ENCODE data around the gene CLASP1. TPM values are rescaled to one million over a fixed set of nuclear protein-coding genes. Genes with fewer than 3 reads are reported as not detected.
A peak's percentile ranks its signal among the peaks of the same experiment; 100 is the strongest.

CLASP1 gene
- polyA plus RNA-seq, 1 donor (not counting 4 experiments of a cell fraction or from before 2014, with no cell fraction given): 16.7 TPM

GRCh38 chr2:121335294-121336290 is 313.7 kb downstream of the CLASP1 start:
- DNase-seq (ENCODE audit: low read depth, low spot score): no peak
- Histone ChIP-seq H3K27ac (ENCODE audit: control insufficient read depth, insufficient read depth, low read length) (no peak overlapping the region), H3K9ac (ENCODE audit: control insufficient read depth, extremely low read depth, insufficient read depth, low read length) (no peak overlapping the region), H3K9me1 (ENCODE audit: control insufficient read depth, extremely low read depth, insufficient read depth, low read length) (peaks cover 2% of the 10 kb centered on the region), H3K4me3 (ENCODE audit: control insufficient read depth in 2 of 3, extremely low read depth in 1 of 3, insufficient read depth in 2 of 3, low read depth in 1 of 3, low read length in 3 of 3) (no peak overlapping the region), H3K9me3 (ENCODE audit: control insufficient read depth, low read depth, low read length) (no peaks in the 10 kb centered on the region), H3K4me1 (ENCODE audit: control insufficient read depth, extremely low read depth, insufficient read depth, low read length) (peaks cover 10% of the 10 kb centered on the region), H3K4me2 (ENCODE audit: control insufficient read depth, extremely low read depth, insufficient read depth, low read depth, low read length) (peak overlapping the region; percentile 51), H2AFZ (ENCODE audit: control insufficient read depth, low read length) (no peak overlapping the region), H4K20me1 (ENCODE audit: control insufficient read depth, extremely low read depth, insufficient read depth, low read length) (no peaks in the 10 kb centered on the region), H3K27me3 (ENCODE audit: control insufficient read depth, extremely low read depth, insufficient read depth, low read length) (no peaks in the 10 kb centered on the region), H3K36me3 (ENCODE audit: control insufficient read depth in 2 of 2, extremely low read depth in 1 of 2, insufficient read depth in 2 of 2, low read length in 2 of 2) (peaks cover 6 to 16% of the 10 kb centered on the region in 2 experiments), H3K79me2 (ENCODE audit: control insufficient read depth, insufficient read depth, low read length) (no peaks in the 10 kb centered on the region)
- FAIRE-seq: no peak
- dilution Hi-C loops (cut with MboI; ENCODE audit: extremely low pct_ligation_motif_present, low sequenced_read_pairs): no loop called here
- TF ChIP-seq CTCF (optimal IDR thresholded peaks at IDR 0.05 in 1 of 3, IDR thresholded peaks at IDR 0.05 in 1 of 3, conservative IDR thresholded peaks at IDR 0.05 in 1 of 3; ENCODE audit: extremely low read depth in 1 of 3, insufficient read depth in 2 of 3, low read length in 3 of 3) (no peak), EZH2 (IDR thresholded peaks at IDR 0.05; ENCODE audit: low read length) (no peak)

- no peaks in the 10 kb centered on the region for H3K79me2 ChIP-seq (ENCODE audit: control insufficient read depth, insufficient read depth, low read length)
- no peaks in the 10 kb centered on the region for H3K9me3 ChIP-seq (ENCODE audit: control insufficient read depth, low read depth, low read length)
- no peak overlapping the region for H3K27ac ChIP-seq (ENCODE audit: control insufficient read depth, insufficient read depth, low read length)
- no peak for TF ChIP-seq CTCF (optimal IDR thresholded peaks at IDR 0.05 in 1 of 3, IDR thresholded peaks at IDR 0.05 in 1 of 3, conservative IDR thresholded peaks at IDR 0.05 in 1 of 3; ENCODE audit: extremely low read depth in 1 of 3, insufficient read depth in 2 of 3, low read length in 3 of 3)
- TF ChIP-seq EZH2 (IDR thresholded peaks at IDR 0.05; ENCODE audit: low read length): no peak
- no peak overlapping the region for H3K9ac ChIP-seq (ENCODE audit: control insufficient read depth, extremely low read depth, insufficient read depth, low read length)
- peaks cover 2% of the 10 kb centered on the region for H3K9me1 ChIP-seq (ENCODE audit: control insufficient read depth, extremely low read depth, insufficient read depth, low read length)
- FAIRE-seq: no peak
- H3K4me1 ChIP-seq (ENCODE audit: control insufficient read depth, extremely low read depth, insufficient read depth, low read length): peaks cover 10% of the 10 kb centered on the region
- peaks cover 3 to 8% of the 10 kb centered on the region in 2 experiments for H3K36me3 ChIP-seq (ENCODE audit: control insufficient read depth in 2 of 2, extremely low read depth in 1 of 2, insufficient read depth in 2 of 2, low read length in 2 of 2)
- H4K20me1 ChIP-seq (ENCODE audit: control insufficient read depth, extremely low read depth, insufficient read depth, low read length): no peaks in the 10 kb centered on the region
- no peaks in the 10 kb centered on the region for H3K27me3 ChIP-seq (ENCODE audit: control insufficient read depth, extremely low read depth, insufficient read depth, low read length)
- dilution Hi-C loops (cut with MboI; ENCODE audit: extremely low pct_ligation_motif_present, low sequenced_read_pairs): no loop called here
- no peak for DNase-seq (ENCODE audit: low read depth, low spot score)
- H3K4me2 ChIP-seq (ENCODE audit: control insufficient read depth, extremely low read depth, insufficient read depth, low read depth, low read length): no peak overlapping the region
- H3K4me3 ChIP-seq (ENCODE audit: control insufficient read depth in 2 of 3, extremely low read depth in 1 of 3, insufficient read depth in 2 of 3, low read depth in 1 of 3, low read length in 3 of 3): no peak overlapping the region
- H2AFZ ChIP-seq (ENCODE audit: control insufficient read depth, low read length): no peak overlapping the region
These were observed 314.5 kb downstream of the CLASP1 start for GRCh38 chr2:121334581-121335293.

All from keratinocyte (primary cell).